ENCODE data around the gene GINS3.

GINS3 gene

GRCh38 chr16:58392215-58393137, at the start of gene GINS3:
Gene GINS3, plus strand, starts transcription at chr16:58392471. Its CDS starts 131 bp downstream, at chr16:58392602.
- peak; percentile 68 for DNase-seq (ENCODE audit: low read depth, low spot score)

- no peak for DNase-seq (ENCODE audit: low read depth, low spot score)
Observed at GRCh38 chr16:58343562-58343961, 48.7 kb upstream of the GINS3 start.

- no peak for DNase-seq (ENCODE audit: low read depth, low spot score)
Observed at GRCh38 chr16:58345574-58346354, 46.5 kb upstream of the GINS3 start.

- no peak for DNase-seq (ENCODE audit: low read depth, low spot score)
Observed at GRCh38 chr16:58346831-58347371, 45.4 kb upstream of the GINS3 start.

- no peak for DNase-seq (ENCODE audit: low read depth, low spot score)
Observed at GRCh38 chr16:58348986-58349385, 43.3 kb upstream of the GINS3 start.

GRCh38 chr16:58352690-58353089, 39.6 kb upstream of the GINS3 start:
- no peak for DNase-seq (ENCODE audit: low read depth, low spot score)

GRCh38 chr16:58360041-58360634, 32.1 kb upstream of the GINS3 start:
- DNase-seq (ENCODE audit: low read depth, low spot score) = no peak

- DNase-seq (ENCODE audit: low read depth, low spot score) = no peak
Observed at GRCh38 chr16:58361726-58362125, 30.5 kb upstream of the GINS3 start.

GRCh38 chr16:58363746-58364393, 28.4 kb upstream of the GINS3 start:
- DNase-seq (ENCODE audit: low read depth, low spot score) = no peak

- no peak for DNase-seq (ENCODE audit: low read depth, low spot score)
Observed at GRCh38 chr16:58365623-58366022, 26.6 kb upstream of the GINS3 start.

- no peak for DNase-seq (ENCODE audit: low read depth, low spot score)
Observed at GRCh38 chr16:58366247-58367031, 25.8 kb upstream of the GINS3 start.

- no peak for DNase-seq (ENCODE audit: low read depth, low spot score)
Observed at GRCh38 chr16:58367252-58367651, 25.0 kb upstream of the GINS3 start.

- no peak for DNase-seq (ENCODE audit: low read depth, low spot score)
Observed at GRCh38 chr16:58371841-58372240, 20.4 kb upstream of the GINS3 start.

- no peak for DNase-seq (ENCODE audit: low read depth, low spot score)
Observed at GRCh38 chr16:58375386-58375785, 16.9 kb upstream of the GINS3 start.

GRCh38 chr16:58377932-58378331, 14.3 kb upstream of the GINS3 start:
- no peak for DNase-seq (ENCODE audit: low read depth, low spot score)

GRCh38 chr16:58378401-58378800, 13.9 kb upstream of the GINS3 start:
- DNase-seq (ENCODE audit: low read depth, low spot score) = no peak

GRCh38 chr16:58379736-58380135, 12.5 kb upstream of the GINS3 start:
- DNase-seq (ENCODE audit: low read depth, low spot score) = no peak

GRCh38 chr16:58381661-58382060, 10.6 kb upstream of the GINS3 start:
- DNase-seq (ENCODE audit: low read depth, low spot score) = no peak

- no peak for DNase-seq (ENCODE audit: low read depth, low spot score)
Observed at GRCh38 chr16:58384437-58385055, 7.7 kb upstream of the GINS3 start.

GRCh38 chr16:58385218-58385773, 7.0 kb upstream of the GINS3 start:
- no peak for DNase-seq (ENCODE audit: low read depth, low spot score)
